ENCODE data around the gene WNT16. TPM values are rescaled to one million over a fixed set of nuclear protein-coding genes. Genes with fewer than 3 reads are reported as not detected.
A peak's percentile ranks its signal among the peaks of the same experiment; 100 is the strongest.

Gene WNT16
- total and polyA plus RNA-seq, 2 donors (not counting 1 experiment from before 2014, with no cell fraction given), result 1.2 to 3.8 TPM

DNA sequence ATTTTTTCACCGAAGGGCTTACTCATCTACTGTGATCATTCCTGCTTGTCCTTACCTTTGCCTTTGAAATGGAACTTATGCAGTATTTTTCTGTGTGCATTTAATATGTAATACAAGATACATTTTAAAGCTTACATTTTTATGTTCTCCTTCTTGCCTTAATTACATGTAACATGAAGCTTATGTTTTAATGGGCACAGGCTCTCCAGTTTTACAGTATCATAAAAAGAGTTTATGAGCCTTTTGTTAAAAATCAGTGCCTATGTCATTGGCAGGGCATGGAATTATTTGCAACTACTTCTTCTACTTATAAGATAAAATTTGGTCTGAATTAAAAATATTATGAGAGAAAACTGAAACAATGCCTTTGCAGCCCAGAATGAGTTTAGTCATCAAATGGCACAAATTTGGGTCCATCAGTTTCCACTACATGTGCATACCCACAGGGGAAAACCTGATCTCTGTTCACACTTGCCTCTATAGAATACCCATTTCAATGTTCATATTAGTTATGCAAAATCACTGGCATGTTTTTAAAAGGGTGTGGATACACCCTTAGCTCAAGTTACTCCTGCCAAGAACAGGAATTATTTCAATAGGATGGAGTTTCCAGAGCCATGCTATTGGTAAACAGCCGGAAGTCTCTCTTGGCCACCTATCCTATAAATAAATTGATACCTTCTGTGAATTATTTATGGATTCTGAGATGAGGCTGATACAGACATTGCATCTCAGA, 27.9 kb upstream of the WNT16 start:
- TF ChIP-seq, protein P1, sequence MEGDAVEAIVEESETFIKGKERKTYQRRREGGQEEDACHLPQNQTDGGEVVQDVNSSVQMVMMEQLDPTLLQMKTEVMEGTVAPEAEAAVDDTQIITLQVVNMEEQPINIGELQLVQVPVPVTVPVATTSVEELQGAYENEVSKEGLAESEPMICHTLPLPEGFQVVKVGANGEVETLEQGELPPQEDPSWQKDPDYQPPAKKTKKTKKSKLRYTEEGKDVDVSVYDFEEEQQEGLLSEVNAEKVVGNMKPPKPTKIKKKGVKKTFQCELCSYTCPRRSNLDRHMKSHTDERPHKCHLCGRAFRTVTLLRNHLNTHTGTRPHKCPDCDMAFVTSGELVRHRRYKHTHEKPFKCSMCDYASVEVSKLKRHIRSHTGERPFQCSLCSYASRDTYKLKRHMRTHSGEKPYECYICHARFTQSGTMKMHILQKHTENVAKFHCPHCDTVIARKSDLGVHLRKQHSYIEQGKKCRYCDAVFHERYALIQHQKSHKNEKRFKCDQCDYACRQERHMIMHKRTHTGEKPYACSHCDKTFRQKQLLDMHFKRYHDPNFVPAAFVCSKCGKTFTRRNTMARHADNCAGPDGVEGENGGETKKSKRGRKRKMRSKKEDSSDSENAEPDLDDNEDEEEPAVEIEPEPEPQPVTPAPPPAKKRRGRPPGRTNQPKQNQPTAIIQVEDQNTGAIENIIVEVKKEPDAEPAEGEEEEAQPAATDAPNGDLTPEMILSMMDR (conservative IDR thresholded peaks at IDR 0.05 in 1 of 2, IDR thresholded peaks at IDR 0.05 in 1 of 2; ENCODE audit: low read depth in 1 of 2, low read length in 2 of 2), result no peak
- H3K36me3 ChIP-seq (ENCODE audit: control insufficient read depth, insufficient read depth, low read length), result no peaks in the 10 kb centered on the region
- H3K79me2 ChIP-seq (ENCODE audit: control insufficient read depth, insufficient read depth, low read length), result no peaks in the 10 kb centered on the region
- no peak overlapping the region for H3K4me2 ChIP-seq (ENCODE audit: extremely low read depth, insufficient read depth, low read length)
- no peak overlapping the region for H3K27ac ChIP-seq (ENCODE audit: insufficient read depth, low read length)
- H2AFZ ChIP-seq (ENCODE audit: low read length), result no peak overlapping the region
- no peak for DNase-seq (ENCODE audit: low read depth in 2 of 2)
- H3K4me1 ChIP-seq (ENCODE audit: control insufficient read depth, extremely low read depth, insufficient read depth, low read length), result peaks cover 10% of the 10 kb centered on the region
- H3K9ac ChIP-seq (ENCODE audit: insufficient read depth, low read length), result no peak overlapping the region
- H3K9me3 ChIP-seq (ENCODE audit: control insufficient read depth, insufficient read depth, low read depth, low read length), result no peaks in the 10 kb centered on the region
- no peak overlapping the region for H3K4me3 ChIP-seq (replicated peaks in 1 of 4; ENCODE audit: control extremely low read depth in 1 of 4, insufficient read depth in 1 of 4, low read depth in 3 of 4, low read length in 4 of 4)
- no peaks in the 10 kb centered on the region for H4K20me1 ChIP-seq (ENCODE audit: control insufficient read depth, extremely low read depth, insufficient read depth, low read length)
- H3K27me3 ChIP-seq (ENCODE audit: control insufficient read depth, insufficient read depth, low read length), result no peaks in the 10 kb centered on the region

DNA sequence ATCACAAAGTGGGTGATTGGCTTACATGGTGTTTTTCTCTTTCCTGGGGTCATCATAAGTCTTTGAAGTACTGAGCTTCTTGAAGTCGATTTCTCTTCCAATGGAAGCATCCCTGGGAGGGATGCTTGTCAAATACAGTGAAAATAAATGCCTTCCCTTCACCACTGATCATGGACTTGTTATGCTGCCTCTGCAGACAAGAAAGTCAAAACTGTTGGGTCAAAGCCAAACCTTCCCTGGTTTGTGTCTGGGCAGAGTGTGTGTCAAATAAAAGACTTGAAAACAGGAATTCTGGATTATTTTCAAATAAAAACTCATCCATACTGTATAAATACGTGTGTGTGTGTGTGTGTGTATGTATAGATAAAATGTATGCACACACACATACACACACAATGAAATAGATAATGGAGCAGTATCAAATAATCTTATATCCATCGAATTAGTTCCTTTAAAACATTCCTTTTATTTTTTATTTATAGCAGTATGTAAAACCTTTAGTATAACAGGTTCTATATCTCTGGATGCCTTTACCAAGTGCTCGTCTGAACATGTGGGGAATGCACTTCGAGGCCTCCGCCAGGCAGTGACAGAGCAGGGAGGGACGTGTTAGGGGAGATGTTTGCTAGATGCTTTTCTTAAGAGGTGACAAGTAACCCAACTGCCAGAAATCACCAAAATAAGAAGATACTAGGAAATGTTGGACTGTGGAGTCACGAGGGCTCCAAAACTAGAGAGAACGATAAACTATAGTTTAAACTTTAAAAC, 27.2 kb upstream of the WNT16 start:
- Histone ChIP-seq H3K4me2 (ENCODE audit: extremely low read depth, insufficient read depth, low read length) (no peak overlapping the region), H3K79me2 (ENCODE audit: control insufficient read depth, insufficient read depth, low read length) (no peaks in the 10 kb centered on the region), H3K36me3 (ENCODE audit: control insufficient read depth, insufficient read depth, low read length) (no peaks in the 10 kb centered on the region), H3K9ac (ENCODE audit: insufficient read depth, low read length) (no peak overlapping the region), H2AFZ (ENCODE audit: low read length) (no peak overlapping the region), H4K20me1 (ENCODE audit: control insufficient read depth, extremely low read depth, insufficient read depth, low read length) (no peaks in the 10 kb centered on the region), H3K4me1 (ENCODE audit: control insufficient read depth, extremely low read depth, insufficient read depth, low read length) (peaks cover 12% of the 10 kb centered on the region), H3K4me3 (replicated peaks in 1 of 4; ENCODE audit: control extremely low read depth in 1 of 4, insufficient read depth in 1 of 4, low read depth in 3 of 4, low read length in 4 of 4) (no peak overlapping the region), H3K27ac (ENCODE audit: insufficient read depth, low read length) (peak overlapping the region; percentile 70), H3K27me3 (ENCODE audit: control insufficient read depth, insufficient read depth, low read length) (no peaks in the 10 kb centered on the region), H3K9me3 (ENCODE audit: control insufficient read depth, insufficient read depth, low read depth, low read length) (no peaks in the 10 kb centered on the region)
- DNase-seq (ENCODE audit: low read depth in 2 of 2), result peak; percentile 20 to 26
- TF ChIP-seq, protein P1 (conservative IDR thresholded peaks at IDR 0.05 in 1 of 2, IDR thresholded peaks at IDR 0.05 in 1 of 2; ENCODE audit: low read depth in 1 of 2, low read length in 2 of 2), result no peak
- no peak for TF ChIP-seq EZH2 (IDR thresholded peaks at IDR 0.05; ENCODE audit: low read length, missing control alignments)

DNA sequence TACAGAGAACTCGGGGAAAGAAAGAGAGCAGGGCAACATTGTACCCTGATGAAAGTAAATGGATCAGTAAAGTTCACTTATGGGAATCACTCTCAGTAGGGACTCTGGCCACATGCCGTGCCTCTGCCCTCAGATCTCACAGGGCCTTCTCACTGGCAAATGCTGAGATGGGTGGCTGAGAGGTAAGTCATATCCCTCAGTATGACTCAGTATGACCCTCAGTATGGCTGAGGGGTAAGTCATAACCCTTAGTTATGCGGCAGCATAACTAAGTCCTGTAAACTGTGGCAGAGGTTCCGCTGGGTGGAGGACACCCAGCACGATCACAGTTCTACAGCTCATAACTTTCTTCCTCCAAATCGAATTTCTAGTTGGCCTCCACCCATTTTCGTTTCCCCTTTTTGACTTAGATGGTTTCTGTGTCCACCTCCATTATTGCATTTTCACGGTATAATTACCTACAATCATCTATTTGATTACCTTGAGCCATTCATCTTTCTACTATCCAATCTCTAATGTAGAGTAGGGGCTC, 26.5 kb upstream of the WNT16 start:
- no peak overlapping the region for H2AFZ ChIP-seq (ENCODE audit: low read length)

More for the DNA sequence above, 26.5 kb upstream of the WNT16 start:
- Histone ChIP-seq H3K36me3 (ENCODE audit: control insufficient read depth, insufficient read depth, low read length) (no peaks in the 10 kb centered on the region), H3K27ac (ENCODE audit: insufficient read depth, low read length) (peak overlapping the region; percentile 70), H3K9ac (ENCODE audit: insufficient read depth, low read length) (no peak overlapping the region), H3K27me3 (ENCODE audit: control insufficient read depth, insufficient read depth, low read length) (no peaks in the 10 kb centered on the region), H3K79me2 (ENCODE audit: control insufficient read depth, insufficient read depth, low read length) (no peaks in the 10 kb centered on the region), H3K4me3 (replicated peaks in 1 of 4; ENCODE audit: control extremely low read depth in 1 of 4, insufficient read depth in 1 of 4, low read depth in 3 of 4, low read length in 4 of 4) (no peak overlapping the region), H3K4me2 (ENCODE audit: extremely low read depth, insufficient read depth, low read length) (no peak overlapping the region), H4K20me1 (ENCODE audit: control insufficient read depth, extremely low read depth, insufficient read depth, low read length) (no peaks in the 10 kb centered on the region), H3K9me3 (ENCODE audit: control insufficient read depth, insufficient read depth, low read depth, low read length) (no peaks in the 10 kb centered on the region), H3K4me1 (ENCODE audit: control insufficient read depth, extremely low read depth, insufficient read depth, low read length) (peaks cover 12% of the 10 kb centered on the region)
- no peak for TF ChIP-seq EZH2 (IDR thresholded peaks at IDR 0.05; ENCODE audit: low read length, missing control alignments)
- TF ChIP-seq, protein P1 (conservative IDR thresholded peaks at IDR 0.05 in 1 of 2, IDR thresholded peaks at IDR 0.05 in 1 of 2; ENCODE audit: low read depth in 1 of 2, low read length in 2 of 2), result no peak
- DNase-seq (ENCODE audit: low read depth in 2 of 2), result peak; percentile 73 to 82

All from fibroblast of lung (primary cell).